IgD-negative memory B cell (primary cell): ENCODE data around the gene NUP188. TPM values are rescaled to one million over a fixed set of nuclear protein-coding genes. Genes with fewer than 3 reads are reported as not detected.
"Not testable (repeated sequence)": the region's sequence is repeated elsewhere in the genome, so short reads cannot be mapped to it uniquely, and the experiment has no call there.

Source experiments
- H3K27ac Mint-ChIP-seq, 3 donors: one replicate each; pipeline ENCODE4 v1.8.0; 2020 to 2022; ENCODE audit warnings: mild to moderate bottlenecking in 3 of 3, mixed read lengths in 3 of 3, moderate library complexity in 1 of 3
- H3K27me3 Mint-ChIP-seq: one replicate; pipeline ENCODE4 v1.8.0; 2021; ENCODE audit warnings: mixed read lengths
- H3K36me3 Mint-ChIP-seq: one replicate; pipeline ENCODE4 v1.8.0; 2020; ENCODE audit warnings: mild to moderate bottlenecking, mixed read lengths
- H3K4me1 Mint-ChIP-seq, 3 donors: one replicate each; pipeline ENCODE4 v1.8.0; 2020 to 2022; ENCODE audit warnings: mixed read lengths in 3 of 3, mild to moderate bottlenecking in 1 of 3
- H3K4me3 Mint-ChIP-seq, 4 donors: one replicate each; pipeline ENCODE4 v1.8.0; 2020 to 2022; ENCODE audit warnings: mild to moderate bottlenecking in 4 of 4, mixed read lengths in 4 of 4, moderate library complexity in 3 of 4
- H3K9me3 Mint-ChIP-seq, 3 donors: one replicate each; pipeline ENCODE4 v1.8.0; 2020 to 2021; ENCODE audit warnings: mixed read lengths in 3 of 3, mild to moderate bottlenecking in 1 of 3
- polyA plus RNA-seq: library from polyadenylated mRNA; unstranded; fragments of 300-500 nt; fragmentation: Illumina TruSeq; gene quantifications from one replicate; pipeline ENCODE4 v1.2.3, GENCODE V29; 2021

Gene NUP188
- polyA plus RNA-seq, 1 donor from 2014 or later: 21.9 TPM

- Mint-ChIP-seq H3K4me1 (peaks cover 4 to 6% (median 5%) of the 10 kb centered on the region in 3 donors), H3K36me3 (no peaks in the 10 kb centered on the region), H3K4me3 (no peak overlapping the region), H3K27me3 (no peaks in the 10 kb centered on the region), H3K27ac (peak overlapping the region in 1 of 3 donors; percentile 31), H3K9me3 (no peaks in the 10 kb centered on the region)
Measured at GRCh38 chr9:128927731-128928411, 19.6 kb upstream of the NUP188 start.

- no peak overlapping the region for H3K4me3 Mint-ChIP-seq
- H3K27ac Mint-ChIP-seq: no peak overlapping the region
- no peaks in the 10 kb centered on the region for H3K9me3 Mint-ChIP-seq
- H3K27me3 Mint-ChIP-seq: no peaks in the 10 kb centered on the region
- no peaks in the 10 kb centered on the region for H3K36me3 Mint-ChIP-seq
- H3K4me1 Mint-ChIP-seq: peaks cover 4 to 6% (median 5%) of the 10 kb centered on the region in 3 donors
Measured at GRCh38 chr9:128928624-128929023, 18.9 kb upstream of the NUP188 start.

DNA sequence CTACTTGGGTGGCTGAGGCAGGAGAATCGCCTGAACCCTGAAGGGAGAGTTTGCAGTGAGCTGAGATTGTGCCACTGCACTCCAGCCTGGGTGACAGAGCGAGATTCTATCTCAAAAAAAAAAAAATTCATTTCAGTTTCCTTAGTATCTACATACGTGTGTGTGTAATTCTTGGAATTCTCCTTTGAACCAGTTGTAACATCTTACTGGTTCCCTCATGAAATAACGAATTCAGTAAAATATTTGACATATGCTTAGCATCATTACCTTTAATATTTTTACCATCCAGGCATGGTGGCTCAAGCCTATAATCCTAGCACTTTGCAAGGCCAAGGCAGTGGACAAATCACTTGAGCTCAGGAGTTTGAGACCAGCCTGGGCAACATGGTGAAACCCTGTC lies 17.9 kb upstream of the NUP188 start:
- Mint-ChIP-seq H3K9me3 (no peaks in the 10 kb centered on the region), H3K27ac (no peak overlapping the region), H3K36me3 (no peaks in the 10 kb centered on the region), H3K4me1 (peaks cover 4 to 6% (median 5%) of the 10 kb centered on the region in 3 donors), H3K27me3 (no peaks in the 10 kb centered on the region), H3K4me3 (no peak overlapping the region)

DNA sequence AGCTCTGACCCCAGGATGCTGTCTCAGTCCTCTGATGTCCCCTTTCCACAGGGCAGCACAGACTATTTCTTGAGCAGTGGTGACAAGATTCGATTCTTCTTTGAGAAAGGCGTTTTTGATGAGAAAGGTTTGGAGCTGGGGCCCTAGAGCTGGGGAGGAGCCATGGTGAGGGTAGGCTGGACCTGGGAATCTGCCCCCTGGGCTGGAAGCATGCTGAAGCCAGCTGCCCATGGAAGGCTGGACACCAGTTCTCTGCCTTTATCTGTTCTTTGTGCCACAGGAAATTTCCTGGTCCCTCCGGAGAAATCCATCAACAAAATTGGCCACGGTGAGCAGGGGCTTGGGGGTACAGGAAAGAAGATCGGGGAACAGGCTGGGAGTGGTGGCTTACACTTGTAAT lies 13.8 kb upstream of the NUP188 start:
- Mint-ChIP-seq H3K4me3 (no peak overlapping the region), H3K27ac (no peak overlapping the region), H3K27me3 (no peaks in the 10 kb centered on the region), H3K4me1 (no peaks in the 10 kb centered on the region), H3K36me3 (no peaks in the 10 kb centered on the region), H3K9me3 (no peaks in the 10 kb centered on the region)

DNA sequence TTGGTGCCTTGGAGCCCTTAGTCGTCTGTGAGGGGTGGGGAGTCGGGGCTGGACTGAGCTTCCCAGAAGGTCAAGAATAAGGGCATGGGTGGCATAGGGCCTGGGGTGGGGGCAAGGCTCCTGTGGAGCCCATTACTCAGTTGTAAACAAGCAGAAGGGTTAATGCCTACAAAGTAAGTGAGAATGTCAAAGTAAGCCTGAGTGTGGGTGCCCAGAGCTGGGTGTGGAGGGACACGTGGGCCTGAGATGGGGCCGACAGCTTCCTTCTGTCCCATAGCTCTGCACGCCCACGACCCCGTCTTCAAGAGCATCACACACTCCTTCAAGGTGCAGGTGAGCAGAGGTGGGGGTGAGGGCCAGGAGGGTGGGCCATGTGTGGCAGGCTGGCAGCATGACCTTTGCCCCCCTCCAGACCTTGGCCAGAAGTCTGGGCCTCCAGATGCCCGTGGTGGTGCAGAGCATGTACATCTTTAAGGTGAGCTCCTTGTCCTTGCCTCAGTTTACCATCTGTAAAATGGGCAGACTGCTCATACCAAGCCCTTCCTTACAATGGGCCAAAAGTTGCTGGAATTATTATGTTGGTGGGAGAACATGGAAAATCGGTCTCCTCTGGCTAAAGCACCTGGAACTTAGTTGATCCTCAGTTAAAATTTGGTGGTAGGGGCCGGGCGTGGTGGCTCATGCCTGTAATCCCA lies 11.2 kb upstream of the NUP188 start:
- no peaks in the 10 kb centered on the region for H3K4me1 Mint-ChIP-seq

DNA sequence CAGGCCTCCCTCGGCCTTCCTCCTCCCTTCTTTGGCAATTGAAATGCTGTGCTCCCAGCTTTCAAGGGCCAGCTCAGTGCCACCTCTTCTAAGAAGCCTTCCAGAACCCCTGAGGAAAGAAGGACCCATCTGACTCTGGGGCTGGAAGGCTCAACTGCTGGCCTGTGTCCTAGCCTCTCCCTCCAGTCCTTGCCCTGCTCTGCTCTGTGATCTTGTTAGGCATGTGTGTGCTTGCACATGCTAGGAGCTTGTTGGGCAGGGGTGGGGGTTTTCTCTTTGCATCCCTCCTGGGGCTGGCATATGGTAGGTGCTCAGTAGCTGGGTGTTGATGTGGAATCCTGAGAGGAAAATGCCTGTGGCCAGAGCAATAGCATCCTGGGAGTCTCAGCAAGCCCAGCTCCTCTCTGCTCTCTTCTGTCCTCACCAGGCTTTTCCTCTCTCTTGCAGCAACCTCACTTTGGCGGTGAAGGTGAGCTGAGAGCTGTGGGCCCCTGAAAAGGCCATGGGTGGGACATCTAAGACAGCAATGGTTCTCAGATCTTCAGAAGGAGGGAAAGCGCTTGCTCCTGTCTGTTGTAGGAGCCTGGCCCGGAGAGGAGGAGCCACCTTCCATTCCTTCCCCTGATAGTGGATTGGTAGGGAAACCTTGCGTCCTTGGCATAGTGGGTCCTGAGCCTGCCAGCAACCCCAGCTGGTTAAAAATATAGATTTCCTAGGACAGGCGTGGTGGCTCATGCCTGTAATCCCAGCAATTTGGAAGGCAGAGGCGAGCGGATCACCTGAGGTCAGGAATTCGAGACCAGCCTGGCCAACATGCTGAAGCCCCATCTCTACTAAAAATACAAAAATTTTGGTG lies 10.0 kb upstream of the NUP188 start:
- H3K36me3 Mint-ChIP-seq: no peaks in the 10 kb centered on the region
- no peaks in the 10 kb centered on the region for H3K9me3 Mint-ChIP-seq
- H3K4me3 Mint-ChIP-seq: no peak overlapping the region
- H3K4me1 Mint-ChIP-seq: no peaks in the 10 kb centered on the region
- H3K27ac Mint-ChIP-seq: no peak overlapping the region
- H3K27me3 Mint-ChIP-seq: no peaks in the 10 kb centered on the region

More for the DNA sequence above, 11.2 kb upstream of the NUP188 start:
- H3K27me3 Mint-ChIP-seq: no peaks in the 10 kb centered on the region
- H3K36me3 Mint-ChIP-seq: no peaks in the 10 kb centered on the region
- no peak overlapping the region for H3K27ac Mint-ChIP-seq
- no peaks in the 10 kb centered on the region for H3K9me3 Mint-ChIP-seq
- H3K4me3 Mint-ChIP-seq: no peak overlapping the region

- H3K27ac Mint-ChIP-seq: no peak overlapping the region
- H3K27me3 Mint-ChIP-seq: no peaks in the 10 kb centered on the region
- peaks cover 0 to under 1% (median 0%) of the 10 kb centered on the region in 3 donors for H3K4me1 Mint-ChIP-seq
- no peaks in the 10 kb centered on the region for H3K9me3 Mint-ChIP-seq
- peaks cover under 1% of the 10 kb centered on the region for H3K36me3 Mint-ChIP-seq
- H3K4me3 Mint-ChIP-seq: peak overlapping the region in 1 of 4 donors; percentile 38
Measured at GRCh38 chr9:128940271-128940921, 7.1 kb upstream of the NUP188 start.

GRCh38 chr9:128940946-128941755 lies 6.3 kb upstream of the NUP188 start:
- Mint-ChIP-seq H3K9me3 (no peaks in the 10 kb centered on the region), H3K27me3 (no peaks in the 10 kb centered on the region), H3K27ac (no peak overlapping the region), H3K4me3 (peak overlapping the region in 1 of 4 donors; percentile 38), H3K4me1 (peaks cover 5 to 8% (median 7%) of the 10 kb centered on the region in 3 donors), H3K36me3 (peaks cover 3% of the 10 kb centered on the region)

DNA sequence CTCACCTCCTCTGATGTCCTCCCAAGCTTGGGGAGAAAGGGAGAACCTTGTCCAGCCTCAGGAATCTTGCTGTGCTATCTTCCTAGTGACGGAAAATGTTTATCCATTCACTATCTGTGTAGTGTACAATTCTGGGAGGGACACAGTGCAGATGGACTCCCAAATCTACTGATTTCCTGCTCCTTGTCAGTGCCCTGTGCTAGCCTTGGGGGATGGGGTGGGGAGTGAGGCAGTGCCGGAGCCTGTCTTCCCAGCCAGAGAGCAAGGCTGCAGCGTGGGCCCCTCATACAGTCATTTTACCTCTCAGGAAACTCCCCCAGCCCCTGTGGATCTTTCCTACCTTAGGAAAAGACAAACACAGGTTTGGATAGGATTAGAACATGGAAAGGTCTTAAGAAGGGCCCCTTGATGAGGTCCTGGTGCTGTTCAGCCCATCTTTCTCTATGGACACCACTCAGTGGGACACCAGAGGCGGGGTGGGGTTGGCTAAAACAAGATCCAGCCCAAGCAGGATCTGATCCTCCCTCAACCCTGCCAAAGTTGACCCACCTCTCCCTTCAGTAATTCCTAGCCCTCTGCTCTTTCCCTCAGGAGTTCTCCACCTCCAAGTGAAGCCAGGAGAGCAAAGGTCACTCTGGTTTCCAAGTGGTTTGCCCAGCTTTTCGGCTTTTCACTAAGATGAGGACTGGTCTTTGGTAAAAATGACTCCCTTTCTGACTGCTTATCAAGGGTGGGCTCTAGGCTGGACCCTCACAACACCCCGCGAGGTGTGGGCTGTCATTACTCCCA lies 3.5 kb upstream of the NUP188 start:
- Mint-ChIP-seq H3K4me1 (peaks cover 16 to 27% (median 18%) of the 10 kb centered on the region in 3 donors), H3K4me3 (peak overlapping the region in 1 of 4 donors; percentile 29), H3K36me3 (peaks cover 3% of the 10 kb centered on the region), H3K27me3 (no peaks in the 10 kb centered on the region), H3K9me3 (no peaks in the 10 kb centered on the region), H3K27ac (no peak overlapping the region)

DNA sequence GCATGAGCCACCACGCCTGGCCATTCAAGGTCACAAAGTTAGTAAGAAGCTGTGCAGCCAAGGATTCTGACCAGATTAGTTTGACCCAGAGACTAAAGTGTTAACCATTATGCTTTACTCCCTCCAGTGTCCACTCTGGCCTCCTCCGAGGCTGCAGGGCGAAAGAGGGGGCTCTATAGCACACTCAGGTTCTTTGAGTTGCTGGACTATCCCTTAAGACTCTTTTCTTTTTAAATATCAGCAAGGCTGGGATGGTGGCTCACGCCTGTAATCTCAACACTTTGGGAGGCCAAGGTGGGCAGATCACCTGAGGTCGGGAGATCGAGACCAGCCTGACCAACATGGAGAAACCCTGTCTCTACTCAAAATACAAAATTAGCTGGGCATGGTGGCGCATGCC lies 2.5 kb upstream of the NUP188 start:
- peak overlapping the region in 2 of 4 donors; percentile 17 to 52 for H3K4me3 Mint-ChIP-seq

DNA sequence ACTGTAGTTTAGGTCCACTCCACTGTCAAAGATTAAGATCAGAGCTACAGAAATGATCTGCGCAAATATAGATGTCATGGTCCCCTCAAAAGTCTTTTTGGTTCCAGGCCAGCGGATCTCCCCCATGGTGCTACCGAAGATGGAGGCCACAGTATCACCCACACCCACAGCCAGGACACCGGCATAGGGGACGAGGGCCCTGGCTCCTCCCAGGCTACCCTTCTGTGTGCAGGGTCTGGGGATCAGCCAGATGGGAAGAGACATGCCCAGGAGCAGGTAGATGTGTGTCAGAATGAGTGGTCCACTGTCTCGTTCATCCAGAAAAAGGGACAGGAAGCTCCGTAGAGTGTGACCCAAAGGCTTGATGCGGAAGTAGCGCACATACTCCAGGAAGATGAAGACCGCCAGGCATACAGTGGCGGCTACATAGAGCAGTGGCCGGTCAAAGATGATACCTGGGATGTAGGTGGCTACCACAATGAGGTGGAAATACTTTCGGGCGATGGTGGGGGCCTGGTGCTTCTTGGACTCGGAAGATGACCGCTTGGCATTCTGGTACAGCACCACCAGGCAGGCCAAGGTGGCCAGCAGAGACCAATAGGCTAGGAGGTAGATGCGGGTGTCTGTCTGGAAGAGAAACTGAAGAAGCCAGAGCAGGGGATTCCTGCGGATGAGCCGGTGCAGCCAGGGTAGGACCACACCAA lies 1.5 kb upstream of the NUP188 start:
- H3K4me1 Mint-ChIP-seq: peaks cover 16 to 27% (median 20%) of the 10 kb centered on the region in 3 donors
- H3K9me3 Mint-ChIP-seq: no peaks in the 10 kb centered on the region
- H3K27me3 Mint-ChIP-seq: no peaks in the 10 kb centered on the region
- peak overlapping the region; percentile 96 to 99 (median 98) for H3K27ac Mint-ChIP-seq
- H3K4me3 Mint-ChIP-seq: peak overlapping the region; percentile 82 to 99 (median 99)
- peaks cover 3% of the 10 kb centered on the region for H3K36me3 Mint-ChIP-seq

More for the DNA sequence above, 2.5 kb upstream of the NUP188 start:
- not testable (repeated sequence) for H3K27me3 Mint-ChIP-seq, H3K9me3 Mint-ChIP-seq, H3K27ac Mint-ChIP-seq, H3K36me3 Mint-ChIP-seq
- peaks cover 16 to 27% (median 18%) of the 10 kb centered on the region in 3 donors for H3K4me1 Mint-ChIP-seq

GRCh38 chr9:128946571-128947276 lies 775 bp upstream of the NUP188 start:
- Mint-ChIP-seq H3K4me1 (peaks cover 16 to 27% (median 20%) of the 10 kb centered on the region in 3 donors), H3K4me3 (peak overlapping the region; percentile 99), H3K9me3 (no peaks in the 10 kb centered on the region), H3K27ac (peak overlapping the region; percentile 96 to 99 (median 98)), H3K27me3 (no peaks in the 10 kb centered on the region), H3K36me3 (peaks cover 3% of the 10 kb centered on the region)

- Mint-ChIP-seq H3K9me3 (no peaks in the 10 kb centered on the region), H3K36me3 (peaks cover 3% of the 10 kb centered on the region), H3K4me1 (peaks cover 16 to 27% (median 20%) of the 10 kb centered on the region in 3 donors), H3K27ac (peak overlapping the region; percentile 96 to 99 (median 98)), H3K27me3 (no peaks in the 10 kb centered on the region), H3K4me3 (peak overlapping the region; percentile 99)
Measured at GRCh38 chr9:128947277-128947526, 297 bp upstream of the NUP188 start.
